NCI-H2107 treated with DMSO at 0.1 percent for 48 hours (cell line): ENCODE measurements around the gene TMUB1.

Experiments
- DNase-seq: peaks from one replicate; lab custom pipeline; 2025; ENCODE audit not compliant: unreplicated experiment; lab: John Stamatoyannopoulos, UW

TMUB1 gene

DNA sequence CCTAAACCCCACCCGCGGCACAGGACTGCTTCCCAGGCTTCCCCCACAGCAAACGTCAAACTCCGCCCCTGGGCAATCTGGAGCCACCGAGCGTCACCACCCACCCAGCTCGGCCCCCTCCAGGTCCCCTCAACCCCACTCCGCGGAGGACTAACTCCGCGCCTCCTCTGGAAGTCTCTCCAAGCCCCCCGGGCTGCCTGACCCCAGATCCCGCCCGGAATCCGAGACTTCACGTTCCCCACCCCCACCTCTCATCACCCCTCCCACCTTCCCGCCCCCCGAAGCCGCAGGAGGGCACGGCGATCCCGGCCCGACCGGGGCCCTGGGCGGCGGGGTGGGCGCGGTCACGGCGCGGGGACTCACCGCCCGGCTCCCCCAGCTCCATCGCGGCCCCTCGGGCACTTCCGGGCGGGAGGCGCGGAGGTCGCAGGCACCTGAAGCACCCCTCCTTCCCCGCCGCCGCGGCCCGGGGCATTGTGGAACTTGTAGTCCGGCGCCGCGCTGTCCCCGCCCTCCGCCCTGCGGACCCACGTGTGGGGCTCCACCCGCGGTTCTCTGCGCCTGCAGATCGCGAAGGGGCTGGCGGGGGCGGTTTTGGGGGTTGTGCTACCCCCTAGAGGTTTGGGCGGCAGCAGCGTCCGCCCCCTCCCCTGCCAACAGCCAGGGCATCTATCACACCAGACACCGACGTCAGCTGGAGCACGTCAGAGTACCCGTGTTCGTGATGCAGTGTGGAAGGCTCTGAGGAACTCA is at the start of gene TMUB1:
Gene TMUB1, minus strand, starts transcription at position 423 of the 753 bp plus-strand sequence. CDS start 930 bp downstream, outside the sequence.
- no peak for DNase-seq

DNA sequence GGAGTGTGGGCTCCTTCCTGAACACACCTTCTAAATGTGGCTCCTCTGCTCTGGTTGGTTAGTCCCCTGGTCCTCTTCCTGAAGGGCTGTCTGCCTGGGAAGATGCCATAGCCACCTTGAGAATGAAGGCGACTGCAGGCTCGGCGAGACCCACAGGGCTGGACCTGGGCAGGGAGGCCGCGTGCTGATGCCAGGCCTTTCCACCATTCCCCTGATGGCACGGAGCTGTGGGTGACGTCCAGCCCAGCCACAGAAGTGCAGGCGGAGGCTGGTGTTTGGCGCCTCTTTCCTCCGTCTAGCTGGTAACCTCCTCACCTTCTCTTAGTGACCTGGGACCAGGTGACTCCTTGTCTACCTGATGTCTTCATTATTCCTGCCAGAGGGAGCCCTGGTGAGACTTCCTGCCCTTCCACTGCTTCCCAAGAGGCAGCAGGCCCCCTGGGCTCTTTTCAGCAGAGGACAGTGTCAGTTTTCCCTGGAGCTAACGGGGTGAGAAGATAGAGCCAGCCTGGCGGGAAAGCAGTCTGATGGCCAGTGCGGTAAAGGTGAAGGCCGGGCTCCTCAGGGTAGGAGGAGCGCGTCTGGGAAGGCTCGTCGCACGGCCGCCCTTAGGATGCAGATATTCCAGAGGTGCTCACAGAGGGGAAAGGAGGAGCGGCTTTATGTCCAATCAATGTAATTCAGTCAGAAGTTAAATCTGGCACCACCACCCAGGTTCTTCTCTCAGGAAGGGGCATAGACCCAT is 49.3 kb upstream of the TMUB1 start:
- no peak for DNase-seq

GRCh38 chr7:151131592-151132293 is 48.5 kb upstream of the TMUB1 start:
- no peak for DNase-seq

GRCh38 chr7:151131224-151131591 is 47.9 kb upstream of the TMUB1 start:
- DNase-seq = no peak

GRCh38 chr7:151130741-151131157 is 47.5 kb upstream of the TMUB1 start:
- DNase-seq = no peak

GRCh38 chr7:151129960-151130591 is 46.8 kb upstream of the TMUB1 start:
- DNase-seq = no peak

DNA sequence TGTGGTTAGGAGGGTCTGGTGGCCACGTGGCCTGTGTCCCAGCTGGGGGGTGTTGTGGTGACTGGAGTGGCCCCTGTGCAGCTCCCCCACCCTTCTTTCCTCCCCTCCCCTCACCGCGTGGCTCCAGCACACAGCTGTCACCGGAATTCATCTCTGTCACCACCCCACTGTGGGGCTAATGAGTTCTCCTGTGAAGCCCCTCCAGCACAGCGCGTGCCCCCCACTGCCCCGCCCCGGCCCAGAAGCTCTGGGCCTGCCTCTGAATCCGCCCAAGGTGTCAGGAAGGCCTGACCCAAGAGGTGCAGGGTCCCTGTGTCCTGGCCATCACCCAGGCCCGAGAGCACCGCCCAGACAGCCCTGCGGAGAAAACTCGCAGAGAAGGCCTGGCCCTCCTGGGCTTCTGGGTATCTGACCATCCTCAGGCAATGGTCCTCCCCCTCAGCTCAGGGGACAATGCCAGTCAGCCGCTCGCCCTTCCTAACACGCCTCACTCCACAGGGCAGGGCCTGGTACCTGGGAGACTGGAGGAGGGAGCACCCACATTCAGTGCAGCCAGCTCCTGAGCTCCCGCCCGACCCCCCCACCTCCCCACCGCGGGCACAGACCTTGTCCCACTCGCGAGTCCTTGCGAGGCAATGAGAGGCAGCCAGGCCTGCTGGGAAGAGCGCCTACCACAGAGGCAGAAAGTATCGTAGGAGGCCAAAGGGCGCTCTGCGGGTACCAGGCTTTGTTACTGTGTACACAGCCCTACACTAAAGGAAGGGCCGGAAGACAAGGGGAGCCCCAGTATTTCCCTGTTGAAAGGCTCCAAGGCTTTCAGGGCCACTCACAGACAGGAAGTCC is 46.0 kb upstream of the TMUB1 start:
- no peak for DNase-seq

GRCh38 chr7:151128716-151129115 is 45.4 kb upstream of the TMUB1 start:
- DNase-seq = no peak

GRCh38 chr7:151128144-151128543 is 44.9 kb upstream of the TMUB1 start:
- no peak for DNase-seq

- DNase-seq = no peak
Measured at GRCh38 chr7:151126491-151127137, 43.3 kb upstream of the TMUB1 start.

DNA sequence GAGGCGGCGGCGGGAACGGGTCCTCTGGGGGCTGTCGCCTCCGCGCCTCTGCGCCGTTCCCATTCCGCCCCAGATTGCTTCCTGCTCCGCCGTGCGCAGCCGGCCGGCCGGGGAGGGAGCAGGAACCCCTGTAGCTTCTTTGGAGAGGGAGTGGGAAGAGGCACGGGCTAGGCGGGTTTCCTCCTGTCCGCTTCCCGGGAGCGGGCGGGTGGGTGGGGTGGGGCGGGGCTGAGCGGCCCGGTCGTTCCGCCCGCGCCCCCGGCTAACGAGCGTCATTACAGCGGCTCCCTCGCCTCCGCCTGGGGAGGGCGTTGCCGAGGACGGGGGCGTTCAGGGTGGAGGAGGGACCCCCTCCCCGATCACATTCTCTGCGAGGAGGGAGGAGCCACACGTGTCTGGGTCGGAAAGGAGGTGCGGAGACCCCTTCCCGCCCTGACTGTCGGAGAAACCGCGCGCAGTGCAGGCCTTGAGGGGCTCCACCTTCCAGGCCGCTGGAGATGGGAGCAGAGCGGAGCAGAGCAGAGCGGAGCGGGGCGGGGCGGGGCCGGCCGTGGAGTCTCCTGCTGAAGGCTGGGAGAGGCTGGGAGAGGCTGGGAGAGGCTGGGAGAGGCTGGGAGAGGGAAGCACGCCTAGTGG is 42.7 kb upstream of the TMUB1 start:
- no peak for DNase-seq

DNA sequence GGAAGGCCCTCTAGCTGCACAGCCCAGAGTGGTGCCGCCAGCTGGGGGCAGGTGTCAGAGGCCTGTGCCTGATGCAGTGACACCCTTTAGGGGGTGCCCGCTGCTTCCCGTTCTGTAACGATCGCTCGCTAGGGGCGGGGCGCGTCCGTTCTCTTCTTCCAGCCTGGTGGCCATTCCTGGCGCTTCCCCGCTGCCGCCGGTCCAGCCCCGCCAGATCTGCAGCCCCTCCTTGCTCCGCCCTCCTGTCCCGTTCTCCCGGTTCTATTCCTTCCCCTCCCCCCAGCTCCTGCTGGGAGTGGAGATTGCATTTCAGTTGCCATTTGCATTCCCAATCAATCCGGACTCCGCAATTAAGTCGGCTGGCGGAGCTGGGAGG is 42.2 kb upstream of the TMUB1 start:
- no peak for DNase-seq

GRCh38 chr7:151124899-151125399 is 41.7 kb upstream of the TMUB1 start:
- DNase-seq = no peak

GRCh38 chr7:151124481-151124880 is 41.2 kb upstream of the TMUB1 start:
- DNase-seq = no peak

- DNase-seq = peak; percentile 80
Measured at GRCh38 chr7:151123822-151124464, 40.6 kb upstream of the TMUB1 start.

DNA sequence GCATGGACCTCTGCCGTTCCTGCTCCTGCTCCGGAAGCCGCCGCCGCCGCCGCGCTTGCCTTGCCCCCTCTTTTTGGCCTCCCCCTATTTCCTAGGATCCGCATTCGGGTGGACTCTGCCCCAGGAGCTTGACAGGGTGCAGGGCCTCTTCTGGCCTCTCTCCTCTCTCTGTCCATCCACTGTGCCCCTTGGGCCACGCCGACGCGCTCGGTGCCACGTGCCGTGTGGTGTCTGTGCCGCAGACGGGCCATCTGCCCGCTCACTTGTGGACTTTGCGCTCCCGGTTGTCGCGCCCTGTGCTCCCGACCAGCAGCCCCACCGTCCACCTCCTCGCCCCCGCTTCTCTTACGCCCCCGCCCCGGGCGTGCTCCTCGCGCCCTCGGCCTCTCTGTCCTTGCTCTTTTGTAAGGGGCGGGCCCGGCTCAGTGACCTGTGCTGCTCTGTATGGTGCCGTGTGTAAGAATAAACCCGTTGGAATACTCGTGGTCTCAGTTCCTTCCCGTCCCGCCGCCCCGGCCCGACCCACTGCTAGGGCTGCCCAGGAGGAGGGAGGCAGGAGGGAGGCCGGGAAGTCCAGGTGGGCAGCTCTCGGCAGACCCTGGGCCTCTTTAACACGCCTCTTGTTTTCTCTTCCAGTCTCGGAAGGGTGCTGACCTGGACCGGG is 40.0 kb upstream of the TMUB1 start:
- DNase-seq = no peak

GRCh38 chr7:151122796-151123157 is 39.5 kb upstream of the TMUB1 start:
- no peak for DNase-seq

GRCh38 chr7:151122276-151122675 is 39.0 kb upstream of the TMUB1 start:
- DNase-seq = no peak
